Caco-2 (cell line): Measurements from ENCODE around the gene CACNA1S. TPM values are rescaled to one million over a fixed set of nuclear protein-coding genes. Genes with fewer than 3 reads are reported as not detected.
A peak's percentile ranks its signal among the peaks of the same experiment; 100 is the strongest.

ENCODE experiments used
- BruUV-seq: library from RNA; stranded (reverse); fragments of 400-500 nt; replicated peaks from 2 replicates; lab custom pipeline; 2021; lab: Mats Ljungman, UMichigan
- CTCF ChIA-PET: fragments of 300-600 bp; sonication (Branson Sonifier 250); formaldehyde crosslinking; loops from one replicate; lab custom pipeline; 2022; ENCODE audit warnings: antibody characterized with exemption; lab: Charles Lee
- POLR2A ChIA-PET: fragments of 300-600 bp; sonication (Branson Sonifier 250); formaldehyde crosslinking; loops from one replicate; lab custom pipeline; 2022; ENCODE audit warnings: antibody characterized with exemption; lab: Charles Lee
- DNase-seq, 2 experiments: peaks; one replicate each; pipeline versions ENCODE4 v3.0.0 to v3.0.0-alpha.2; 2020 to 2022
- H3K27me3 ChIP-seq: replicated peaks from 2 replicates; pipeline ENCODE4 v1.6.0; 2011; ENCODE audit warnings: low read length; ENCODE audit not compliant: control insufficient read depth, insufficient read depth
- H3K36me3 ChIP-seq: 2 replicates; pipeline ENCODE4 v1.5.1; 2011; ENCODE audit warnings: low read length; ENCODE audit not compliant: control insufficient read depth, insufficient read depth
- H3K4me1 ChIP-seq: fragments of 250-450 bp; sonication (Bioruptor Pico); 2 replicates; pipeline ENCODE4 v1.5.1; 2020; ENCODE audit warnings: mild to moderate bottlenecking
- H3K4me3 ChIP-seq: 2 replicates; pipeline ENCODE4 v1.5.1; 2011; ENCODE audit warnings: low read depth, mild to moderate bottlenecking, control low read depth, low read length
- H3K9me3 ChIP-seq: fragments of 250-450 bp; sonication (Bioruptor Pico); 2 replicates; pipeline ENCODE4 v1.5.1; 2020; ENCODE audit warnings: mild to moderate bottlenecking, moderate library complexity
- H3K27ac Mint-ChIP-seq: one replicate; pipeline ENCODE4 v1.8.0; 2022; ENCODE audit warnings: mixed read lengths; ENCODE audit not compliant: unreplicated experiment
- H3K27me3 Mint-ChIP-seq: one replicate; pipeline ENCODE4 v1.8.0; 2022; ENCODE audit warnings: mixed read lengths; ENCODE audit not compliant: insufficient read depth, unreplicated experiment
- H3K36me3 Mint-ChIP-seq: one replicate; pipeline ENCODE4 v1.8.0; 2022; ENCODE audit warnings: mild to moderate bottlenecking, mixed read lengths; ENCODE audit not compliant: insufficient read depth, unreplicated experiment
- H3K4me1 Mint-ChIP-seq: one replicate; pipeline ENCODE4 v1.8.0; 2022; ENCODE audit warnings: low read depth, mixed read lengths; ENCODE audit not compliant: unreplicated experiment
- H3K4me3 Mint-ChIP-seq: one replicate; pipeline ENCODE4 v1.8.0; 2022; ENCODE audit warnings: mild to moderate bottlenecking, moderate library complexity, mixed read lengths; ENCODE audit not compliant: unreplicated experiment
- H3K9me3 Mint-ChIP-seq: one replicate; pipeline ENCODE4 v1.8.0; 2022; ENCODE audit warnings: mixed read lengths; ENCODE audit not compliant: unreplicated experiment
- intact Hi-C: fragments of 100-400 bp; cut with micrococcal nuclease; formaldehyde crosslinking; loops from one replicate; pipeline ENCODE4 v1.10.0; 2022; ENCODE audit not compliant: unreplicated experiment
- total RNA-seq: library from RNA; stranded (reverse); gene quantifications from 2 replicates; pipeline ENCODE4 v1.2.3, GENCODE V29; 2022
- TF ChIP-seq, protein P1 (sequence below), 2 experiments: fragments of 200-600 bp in 1 of 2; IDR thresholded peaks; 1 replicate in 1 of 2; 2 replicates in 1 of 2; pipeline versions ENCODE4 v1.5.1 to v1.8.0; 2011 to 2022; ENCODE audit warnings: antibody characterized with exemption in 1 of 2, control low read depth in 1 of 2, inconsistent platforms in 1 of 2, low read depth in 1 of 2, low read length in 1 of 2, mild to moderate bottlenecking in 1 of 2, moderate library complexity in 1 of 2; ENCODE audit not compliant: insufficient read depth in 1 of 2, severe bottlenecking in 1 of 2, unreplicated experiment in 1 of 2

CACNA1S gene
- total RNA-seq, 1 experiment from 2014 or later, result 0.07 TPM

GRCh38 chr1:201042779-201043461, 69.3 kb downstream of the CACNA1S start:
- Histone ChIP-seq H3K4me1 (no peaks in the 10 kb centered on the region), H3K27me3 (no peaks in the 10 kb centered on the region), H3K4me3 (no peak overlapping the region), H3K36me3 (no peaks in the 10 kb centered on the region), H3K9me3 (no peaks in the 10 kb centered on the region)
- intact Hi-C loops, result loop anchor here (1.0 to 5.0 kb wide), 4 partner anchors 69 to 421 kb away; partner anchors contain the start of genes CACNA1S and KIF14
- BruUV-seq, result no TSS peak
- CTCF ChIA-PET, result interaction anchor here (0.6 to 2.3 kb wide), 11 partner anchors 63 to 484 kb away, joined by 3 to 13 read pairs (median 3); no protein-coding TSS in a partner anchor
- TF ChIP-seq, protein P1, sequence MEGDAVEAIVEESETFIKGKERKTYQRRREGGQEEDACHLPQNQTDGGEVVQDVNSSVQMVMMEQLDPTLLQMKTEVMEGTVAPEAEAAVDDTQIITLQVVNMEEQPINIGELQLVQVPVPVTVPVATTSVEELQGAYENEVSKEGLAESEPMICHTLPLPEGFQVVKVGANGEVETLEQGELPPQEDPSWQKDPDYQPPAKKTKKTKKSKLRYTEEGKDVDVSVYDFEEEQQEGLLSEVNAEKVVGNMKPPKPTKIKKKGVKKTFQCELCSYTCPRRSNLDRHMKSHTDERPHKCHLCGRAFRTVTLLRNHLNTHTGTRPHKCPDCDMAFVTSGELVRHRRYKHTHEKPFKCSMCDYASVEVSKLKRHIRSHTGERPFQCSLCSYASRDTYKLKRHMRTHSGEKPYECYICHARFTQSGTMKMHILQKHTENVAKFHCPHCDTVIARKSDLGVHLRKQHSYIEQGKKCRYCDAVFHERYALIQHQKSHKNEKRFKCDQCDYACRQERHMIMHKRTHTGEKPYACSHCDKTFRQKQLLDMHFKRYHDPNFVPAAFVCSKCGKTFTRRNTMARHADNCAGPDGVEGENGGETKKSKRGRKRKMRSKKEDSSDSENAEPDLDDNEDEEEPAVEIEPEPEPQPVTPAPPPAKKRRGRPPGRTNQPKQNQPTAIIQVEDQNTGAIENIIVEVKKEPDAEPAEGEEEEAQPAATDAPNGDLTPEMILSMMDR (IDR thresholded peaks at IDR 0.05; ENCODE audit: insufficient read depth in 1 of 2, low read depth in 1 of 2, low read length in 1 of 2, severe bottlenecking in 1 of 2, unreplicated experiment in 1 of 2), result peak; percentile 83 to 85
- H3K36me3 Mint-ChIP-seq, result no peaks in the 10 kb centered on the region
- POLR2A ChIA-PET, result interaction anchor here (0.6 kb wide), 1 partner anchor 18 kb away, joined by 3 read pairs; no protein-coding TSS in a partner anchor
- peak; percentile 67 to 73 for DNase-seq
- H3K27me3 Mint-ChIP-seq, result peaks cover 2% of the 10 kb centered on the region
- no peak overlapping the region for H3K4me3 Mint-ChIP-seq
- H3K27ac Mint-ChIP-seq, result no peak overlapping the region
- H3K4me1 Mint-ChIP-seq, result no peaks in the 10 kb centered on the region
- H3K9me3 Mint-ChIP-seq, result no peaks in the 10 kb centered on the region

GRCh38 chr1:201041011-201041410, 71.2 kb downstream of the CACNA1S start:
- H3K9me3 ChIP-seq, result no peaks in the 10 kb centered on the region
- BruUV-seq, result no TSS peak
- no peaks in the 10 kb centered on the region for H3K4me1 Mint-ChIP-seq
- H3K36me3 ChIP-seq, result no peaks in the 10 kb centered on the region
- H3K27ac Mint-ChIP-seq, result no peak overlapping the region
- ChIA-PET CTCF (interaction anchor here (0.9 to 2.3 kb wide), 3 partner anchors 16 to 78 kb away, joined by 3 to 13 read pairs (median 3); no protein-coding TSS in a partner anchor), POLR2A (no interaction called here)
- TF ChIP-seq, protein P1 (IDR thresholded peaks at IDR 0.05; ENCODE audit: insufficient read depth in 1 of 2, low read depth in 1 of 2, low read length in 1 of 2, severe bottlenecking in 1 of 2, unreplicated experiment in 1 of 2), result no peak
- intact Hi-C loops, result loop anchor here (5.0 kb wide), 3 partner anchors 69 to 419 kb away; partner anchors contain the start of genes CACNA1S and KIF14
- no peak overlapping the region for H3K4me3 Mint-ChIP-seq
- no peak overlapping the region for H3K4me3 ChIP-seq
- no peaks in the 10 kb centered on the region for H3K4me1 ChIP-seq
- no peaks in the 10 kb centered on the region for H3K27me3 ChIP-seq
- H3K9me3 Mint-ChIP-seq, result no peaks in the 10 kb centered on the region
- DNase-seq, result no peak
- H3K27me3 Mint-ChIP-seq, result no peaks in the 10 kb centered on the region
- no peaks in the 10 kb centered on the region for H3K36me3 Mint-ChIP-seq

DNA sequence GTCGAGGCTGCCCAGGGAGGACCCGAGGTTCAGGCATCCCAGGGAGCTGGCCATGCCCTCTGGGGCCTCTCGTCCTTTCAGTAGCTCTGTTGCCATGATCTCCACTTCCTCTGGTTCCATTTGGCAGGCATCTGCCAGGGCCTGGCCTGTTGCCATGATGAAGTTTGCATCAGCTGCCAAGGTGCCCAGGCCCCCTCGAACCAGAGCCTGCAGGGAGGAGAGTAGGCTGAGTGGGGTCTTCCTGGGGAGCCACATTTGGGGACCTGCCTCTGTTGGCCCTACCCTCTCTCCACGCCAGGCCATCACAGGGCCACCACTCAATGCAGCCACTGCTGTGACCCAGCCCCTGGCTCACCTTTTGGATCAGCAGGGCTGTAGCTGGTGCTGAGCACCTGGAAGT, 72.3 kb downstream of the CACNA1S start:
- DNase-seq, result no peak
- Mint-ChIP-seq H3K4me1 (no peaks in the 10 kb centered on the region), H3K36me3 (no peaks in the 10 kb centered on the region), H3K27me3 (no peaks in the 10 kb centered on the region), H3K9me3 (no peaks in the 10 kb centered on the region), H3K27ac (no peak overlapping the region), H3K4me3 (no peak overlapping the region)
- Histone ChIP-seq H3K4me1 (no peaks in the 10 kb centered on the region), H3K27me3 (no peaks in the 10 kb centered on the region), H3K36me3 (no peaks in the 10 kb centered on the region), H3K9me3 (no peaks in the 10 kb centered on the region), H3K4me3 (no peak overlapping the region)
- no TSS peak for BruUV-seq
- intact Hi-C loops, result loop anchor here (5.0 kb wide), 3 partner anchors 68 to 418 kb away; partner anchors contain the start of genes CACNA1S and KIF14
- CTCF ChIA-PET, result no interaction called here
- TF ChIP-seq, protein P1 (IDR thresholded peaks at IDR 0.05; ENCODE audit: insufficient read depth in 1 of 2, low read depth in 1 of 2, low read length in 1 of 2, severe bottlenecking in 1 of 2, unreplicated experiment in 1 of 2), result no peak
- POLR2A ChIA-PET, result no interaction called here
